Thyroid gland (tissue), 4 donors: Measurements from ENCODE around the gene ZNF618. TPM values are rescaled to one million over a fixed set of nuclear protein-coding genes. Genes with fewer than 3 reads are reported as not detected.

Source experiments
- DNase-seq, 2 donors: peaks; one replicate each; pipeline ENCODE4 v3.0.0-alpha.2; 2019
- H3K27ac ChIP-seq, 3 donors: fragments of 200-600 bp; sonication (generic); 1 replicate in 2 of 3; 2 replicates in 1 of 3; pipeline ENCODE4 v1.5.1; 2016 to 2019; ENCODE audit warnings: mild to moderate bottlenecking in 1 of 3, moderate library complexity in 1 of 3
- H3K27me3 ChIP-seq: fragments of 200-600 bp; sonication (generic); one replicate; pipeline ENCODE4 v1.5.1; 2019
- H3K36me3 ChIP-seq, 2 donors: fragments of 200-600 bp; sonication (generic); one replicate each; pipeline ENCODE4 v1.5.1; 2016 to 2019
- H3K4me1 ChIP-seq, 2 donors: fragments of 200-600 bp; sonication (generic); one replicate each; pipeline ENCODE4 v1.5.1; 2017 to 2019
- H3K4me3 ChIP-seq, 3 donors: fragments of 200-600 bp; sonication (generic); replicated peaks in 1 of 3; 1 replicate in 2 of 3; 2 replicates in 1 of 3; pipeline ENCODE4 v1.5.1; 2016; ENCODE audit warnings: mild to moderate bottlenecking in 1 of 3
- H3K9me3 ChIP-seq: fragments of 200-600 bp; sonication (generic); one replicate; pipeline ENCODE4 v1.5.1; 2017
- POLR2A ChIP-seq, 2 donors: fragments of 450-650 bp; IDR thresholded peaks; one replicate each; pipeline ENCODE4 v1.6.1; 2017; ENCODE audit warnings: antibody characterized with exemption in 2 of 2, mild to moderate bottlenecking in 2 of 2, moderate library complexity in 1 of 2
- WGBS, 2 donors: methylation state at CpG; one replicate each; pipeline ENCODE4 v1.1.5; 2017; 5-methylcytosine and 5-hydroxymethylcytosine counted together
- intact Hi-C: fragments of 100-400 bp; cut with DNase I; formaldehyde crosslinking; loops from one replicate; pipeline ENCODE4 v1.15.1; 2023
- total RNA-seq, 4 donors: library from RNA; depleted of rRNA; stranded (reverse); fragments of >200 nt; gene quantifications; one replicate each; pipeline ENCODE4 v1.2.3, GENCODE V29; 2016
- TF ChIP-seq, protein P1 (sequence below), 6 experiments: fragments of 200-600 bp in 3 of 6; fragments of 450-650 bp in 3 of 6; sonication (generic) in 3 of 6; IDR thresholded peaks; one replicate each; pipeline ENCODE4 v1.5.1; 2016 to 2019; ENCODE audit warnings: antibody characterized with exemption in 6 of 6, mild to moderate bottlenecking in 2 of 6, inconsistent platforms in 1 of 6, moderate library complexity in 1 of 6

The ZNF618 gene
- total RNA-seq, 4 donors from 2014 or later = 9.9 to 17.5 (median 15.5) TPM

DNA sequence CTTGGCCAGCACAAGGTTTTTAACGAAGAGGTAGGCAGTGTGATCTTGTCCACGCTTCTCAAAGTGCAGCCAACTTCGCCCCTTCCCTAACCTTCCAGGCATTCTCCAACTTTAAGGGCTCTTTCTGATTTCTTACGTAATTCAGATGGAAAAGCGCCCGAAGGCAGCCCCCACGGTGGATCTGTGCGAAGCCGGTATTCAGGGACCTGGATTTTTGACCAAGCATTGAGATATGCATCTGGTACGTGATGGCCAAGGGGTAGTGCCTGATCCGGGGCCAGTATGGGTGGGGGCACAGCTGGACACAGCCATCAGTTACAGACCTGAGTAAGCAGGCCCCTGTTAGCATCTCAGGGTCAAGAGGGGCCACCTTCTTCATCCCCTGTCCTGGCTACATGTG lies 122.0 kb downstream of the ZNF618 start:
- no peak for DNase-seq
- Histone ChIP-seq H3K27ac (no peak overlapping the region), H3K9me3 (no peaks in the 10 kb centered on the region), H3K4me3 (no peak overlapping the region), H3K27me3 (no peaks in the 10 kb centered on the region), H3K36me3 (peaks cover 0 to 7% of the 10 kb centered on the region in 2 donors), H3K4me1 (peaks cover 17 to 23% of the 10 kb centered on the region in 2 donors)
- intact Hi-C loops = loop anchor here (10.0 kb wide), 1 partner anchor 123 kb away; the partner anchor contains the start of gene ZNF618
- 84 to 85% methylated on average over 11 of the region's 11 CpGs for WGBS, 2 donors
- TF ChIP-seq, protein P1, sequence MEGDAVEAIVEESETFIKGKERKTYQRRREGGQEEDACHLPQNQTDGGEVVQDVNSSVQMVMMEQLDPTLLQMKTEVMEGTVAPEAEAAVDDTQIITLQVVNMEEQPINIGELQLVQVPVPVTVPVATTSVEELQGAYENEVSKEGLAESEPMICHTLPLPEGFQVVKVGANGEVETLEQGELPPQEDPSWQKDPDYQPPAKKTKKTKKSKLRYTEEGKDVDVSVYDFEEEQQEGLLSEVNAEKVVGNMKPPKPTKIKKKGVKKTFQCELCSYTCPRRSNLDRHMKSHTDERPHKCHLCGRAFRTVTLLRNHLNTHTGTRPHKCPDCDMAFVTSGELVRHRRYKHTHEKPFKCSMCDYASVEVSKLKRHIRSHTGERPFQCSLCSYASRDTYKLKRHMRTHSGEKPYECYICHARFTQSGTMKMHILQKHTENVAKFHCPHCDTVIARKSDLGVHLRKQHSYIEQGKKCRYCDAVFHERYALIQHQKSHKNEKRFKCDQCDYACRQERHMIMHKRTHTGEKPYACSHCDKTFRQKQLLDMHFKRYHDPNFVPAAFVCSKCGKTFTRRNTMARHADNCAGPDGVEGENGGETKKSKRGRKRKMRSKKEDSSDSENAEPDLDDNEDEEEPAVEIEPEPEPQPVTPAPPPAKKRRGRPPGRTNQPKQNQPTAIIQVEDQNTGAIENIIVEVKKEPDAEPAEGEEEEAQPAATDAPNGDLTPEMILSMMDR (IDR thresholded peaks at IDR 0.05) = no peak
- no peak for TF ChIP-seq POLR2A (IDR thresholded peaks at IDR 0.05)

DNA sequence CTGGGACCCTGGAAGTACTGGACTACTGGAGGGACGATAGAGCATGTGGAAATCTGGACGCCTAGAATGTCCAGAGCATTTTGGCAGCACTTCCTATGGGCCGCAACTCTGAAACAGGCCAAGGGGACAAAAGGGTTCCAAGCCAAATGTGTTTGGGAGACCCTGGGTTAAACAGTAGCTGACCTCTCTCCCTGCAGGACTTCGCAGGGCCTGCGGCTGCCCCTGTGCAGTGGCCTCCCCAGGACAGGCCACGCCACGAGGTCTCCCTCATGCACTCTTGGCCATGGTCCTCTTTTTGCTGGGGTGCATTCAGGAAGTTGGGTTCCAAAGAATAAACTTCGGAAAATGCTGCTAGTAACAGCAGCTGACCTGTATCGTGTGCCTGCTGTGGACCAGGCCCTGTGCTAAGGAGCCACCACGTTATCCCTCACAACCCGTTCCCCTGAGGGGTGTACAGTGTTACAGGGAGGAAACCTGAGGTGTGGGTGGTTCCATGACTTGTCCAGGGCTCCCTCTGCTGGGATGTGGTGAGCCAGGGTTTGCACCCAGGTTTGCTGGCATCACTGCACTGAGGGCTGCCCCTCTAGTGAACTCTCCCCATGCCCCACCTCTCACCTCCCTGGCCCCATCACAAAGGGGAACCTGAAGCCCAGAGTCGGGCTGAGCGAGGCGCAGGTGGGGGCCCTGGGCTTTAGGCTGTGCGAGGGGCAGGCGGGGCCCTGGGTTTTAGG lies 122.6 kb downstream of the ZNF618 start:
- no peak for DNase-seq
- no peak overlapping the region for H3K4me3 ChIP-seq
- TF ChIP-seq POLR2A (IDR thresholded peaks at IDR 0.05) = no peak
- TF ChIP-seq, protein P1 (IDR thresholded peaks at IDR 0.05) = no peak
- H3K27me3 ChIP-seq = no peaks in the 10 kb centered on the region
- H3K9me3 ChIP-seq = no peaks in the 10 kb centered on the region
- intact Hi-C loops = loop anchor here (10.0 kb wide), 1 partner anchor 124 kb away; the partner anchor contains the start of gene ZNF618
- peaks cover 11 to 18% of the 10 kb centered on the region in 2 donors for H3K4me1 ChIP-seq
- peaks cover 0 to 7% of the 10 kb centered on the region in 2 donors for H3K36me3 ChIP-seq
- H3K27ac ChIP-seq = no peak overlapping the region
- 86 to 94% methylated on average over 15 of the region's 16 CpGs for WGBS, 2 donors

DNA sequence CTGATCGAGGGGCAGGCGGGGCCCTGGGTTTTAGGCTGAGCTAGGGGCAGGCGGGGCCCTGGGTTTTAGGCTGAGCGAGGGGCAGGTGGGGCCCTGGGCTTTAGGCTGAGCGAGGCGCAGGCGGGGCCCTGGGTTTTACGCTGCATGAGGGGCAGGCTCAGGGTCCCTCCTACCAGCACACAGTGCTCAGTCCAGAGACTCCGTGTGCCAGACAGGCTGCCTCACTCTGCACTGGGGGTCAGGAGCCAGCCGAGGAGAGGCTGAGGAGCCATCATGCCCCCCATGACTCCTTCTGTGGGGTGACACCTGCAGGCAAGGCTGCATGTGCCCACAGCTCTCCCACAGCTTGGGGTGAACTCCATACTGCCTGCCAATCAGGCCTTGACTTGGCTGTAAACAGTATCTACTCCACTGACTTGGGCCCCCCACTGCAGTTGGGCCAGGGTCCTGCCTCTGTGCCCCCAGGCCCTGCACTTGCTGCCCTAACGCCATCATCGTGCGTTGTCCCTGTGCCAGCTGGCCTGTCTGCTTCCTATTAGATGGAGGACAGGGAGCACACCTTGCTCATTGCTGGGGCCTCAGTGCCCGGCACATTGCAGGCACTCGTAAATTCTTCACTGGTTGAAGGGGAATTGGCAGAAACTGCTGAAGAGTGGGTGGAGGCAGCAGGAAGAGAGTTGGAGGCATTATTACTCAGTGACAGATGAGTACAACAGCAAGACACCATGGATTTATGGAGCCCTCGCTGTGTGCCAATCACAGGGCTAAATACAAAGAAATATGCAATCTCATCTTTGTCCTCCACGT lies 123.3 kb downstream of the ZNF618 start:
- 92 to 94% methylated on average over 15 to 17 of the region's 17 CpGs for WGBS, 2 donors
- no peaks in the 10 kb centered on the region for H3K27me3 ChIP-seq
- H3K9me3 ChIP-seq = no peaks in the 10 kb centered on the region
- H3K27ac ChIP-seq = no peak overlapping the region
- no peak overlapping the region for H3K4me3 ChIP-seq
- no peak for DNase-seq
- peaks cover 5 to 10% of the 10 kb centered on the region in 2 donors for H3K4me1 ChIP-seq
- TF ChIP-seq, protein P1 (IDR thresholded peaks at IDR 0.05) = no peak
- TF ChIP-seq POLR2A (IDR thresholded peaks at IDR 0.05) = no peak
- intact Hi-C loops = loop anchor here (10.0 kb wide), 1 partner anchor 125 kb away; the partner anchor contains the start of gene ZNF618
- peaks cover 0 to 7% of the 10 kb centered on the region in 2 donors for H3K36me3 ChIP-seq

DNA sequence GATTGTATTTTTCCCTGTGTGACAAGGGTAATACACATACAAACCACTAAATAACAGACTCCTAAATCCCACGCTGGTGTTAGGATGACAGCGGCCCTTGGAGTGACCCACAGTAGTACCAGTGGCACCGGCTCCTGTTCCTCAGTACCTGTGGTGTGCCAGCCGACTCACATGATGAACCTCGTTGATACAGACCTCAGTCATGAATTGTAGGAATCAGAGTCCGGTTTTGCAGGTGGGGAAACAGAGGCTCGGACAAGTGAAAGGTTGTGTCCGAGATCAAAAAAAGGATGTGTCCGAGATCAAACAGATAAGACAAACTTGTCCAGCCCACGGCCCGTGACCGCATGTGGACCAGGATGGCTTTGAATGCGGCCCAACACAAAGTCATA lies 124.0 kb downstream of the ZNF618 start:
- intact Hi-C loops = no loop called here
- H3K4me3 ChIP-seq = no peak overlapping the region

More for the DNA sequence above, 124.0 kb downstream of the ZNF618 start:
- Histone ChIP-seq H3K27me3 (no peaks in the 10 kb centered on the region), H3K36me3 (peaks cover 0 to 7% of the 10 kb centered on the region in 2 donors), H3K27ac (no peak overlapping the region), H3K4me1 (peaks cover 3 to 7% of the 10 kb centered on the region in 2 donors), H3K9me3 (no peaks in the 10 kb centered on the region)
- 89 to 98% methylated on average over 13 of the region's 13 CpGs for WGBS, 2 donors
- DNase-seq = no peak
- TF ChIP-seq, protein P1 (IDR thresholded peaks at IDR 0.05) = no peak
- no peak for TF ChIP-seq POLR2A (IDR thresholded peaks at IDR 0.05)
